NCI-H510A (cell line): ENCODE results near the gene RAB5IF.
A peak's percentile ranks its signal among the peaks of the same experiment; 100 is the strongest.
"Not testable (repeated sequence)": the region's sequence is repeated elsewhere in the genome, so short reads cannot be mapped to it uniquely, and the experiment has no call there.

Experiments
- DNase-seq: peaks from one replicate; lab custom pipeline; 2025; lab: John Stamatoyannopoulos, UW

RAB5IF gene

GRCh38 chr20:36585410-36586125 is 20.0 kb upstream of the RAB5IF start:
- DNase-seq = no peak

GRCh38 chr20:36587388-36588070 is 18.1 kb upstream of the RAB5IF start:
- DNase-seq = no peak

- no peak for DNase-seq
These were observed 14.3 kb upstream of the RAB5IF start for GRCh38 chr20:36591281-36591680.

- no peak for DNase-seq
These were observed 13.5 kb upstream of the RAB5IF start for GRCh38 chr20:36591854-36592641.

GRCh38 chr20:36593347-36593929 is 12.1 kb upstream of the RAB5IF start:
- no peak for DNase-seq

GRCh38 chr20:36599912-36600345 is 5.7 kb upstream of the RAB5IF start:
- DNase-seq = no peak

GRCh38 chr20:36601540-36601939 is 4.0 kb upstream of the RAB5IF start:
- no peak for DNase-seq

- peak; percentile 47 for DNase-seq
These were observed 604 bp upstream of the RAB5IF start for GRCh38 chr20:36604952-36605398.

GRCh38 chr20:36606158-36607066 is 833 bp downstream of the RAB5IF start:
- DNase-seq = no peak

GRCh38 chr20:36607586-36608387 is 2.2 kb downstream of the RAB5IF start:
- DNase-seq = no peak

GRCh38 chr20:36608388-36608728 is 2.8 kb downstream of the RAB5IF start:
- not testable (repeated sequence) for DNase-seq

GRCh38 chr20:36611625-36612024 is 6.0 kb downstream of the RAB5IF start:
- no peak for DNase-seq

GRCh38 chr20:36613974-36614373 is 8.4 kb downstream of the RAB5IF start:
- peak; percentile 25 for DNase-seq

GRCh38 chr20:36614781-36615557 is 9.4 kb downstream of the RAB5IF start:
- DNase-seq = no peak

- no peak for DNase-seq
These were observed 15.3 kb downstream of the RAB5IF start for GRCh38 chr20:36620917-36621316.

GRCh38 chr20:36623444-36623843 is 17.9 kb downstream of the RAB5IF start:
- DNase-seq = no peak

- no peak for DNase-seq
These were observed 18.7 kb downstream of the RAB5IF start for GRCh38 chr20:36624068-36624943.

- DNase-seq = no peak
These were observed 19.4 kb downstream of the RAB5IF start for GRCh38 chr20:36624944-36625324.

GRCh38 chr20:36628076-36628475 is 22.5 kb downstream of the RAB5IF start:
- DNase-seq = no peak
